GM12878 (cell line): ENCODE data around the gene FABP6.

Experiments
- DPF2 ChIP-seq: fragments of 450-650 bp; IDR thresholded peaks from 2 replicates; pipeline ENCODE4 v1.6.1; 2017; ENCODE audit warnings: mild to moderate bottlenecking
- ETV6 ChIP-seq, 2 experiments: fragments of 450-650 bp in 1 of 2; IDR thresholded peaks in 1 of 2; conservative IDR thresholded peaks in 1 of 2; 2 replicates each; pipeline ENCODE4 v1.6.1; 2014; ENCODE audit warnings: antibody characterized with exemption in 1 of 2, borderline replicate concordance in 1 of 2, low read depth in 1 of 2, mild to moderate bottlenecking in 1 of 2, moderate library complexity in 1 of 2
- JUND ChIP-seq: IDR thresholded peaks from 2 replicates; pipeline ENCODE4 v1.6.1; 2012; ENCODE audit warnings: low read depth, mild to moderate bottlenecking, low read length, improper control_type of control experiment, moderate library complexity
- NFYB ChIP-seq: IDR thresholded peaks from 2 replicates; pipeline ENCODE4 v1.6.1; 2011; ENCODE audit warnings: low read depth, mild to moderate bottlenecking, low read length, improper control_type of control experiment, moderate library complexity; ENCODE audit not compliant: insufficient read depth
- TF ChIP-seq, protein P1 (sequence below): fragments of 450-650 bp; IDR thresholded peaks from 2 replicates; pipeline ENCODE4 v1.6.1; 2014; ENCODE audit warnings: mild to moderate bottlenecking
- TF ChIP-seq, protein P2 (sequence below), 3 experiments: IDR thresholded peaks in 2 of 3; conservative IDR thresholded peaks in 1 of 3; 2 replicates each; pipeline ENCODE4 v1.5.1; 2011; ENCODE audit warnings: low read depth in 3 of 3, low read length in 3 of 3, mild to moderate bottlenecking in 3 of 3, control low read depth in 2 of 3, moderate library complexity in 2 of 3, inconsistent platforms in 1 of 3, mixed read lengths in 1 of 3; ENCODE audit not compliant: control insufficient read depth in 2 of 3, insufficient read depth in 1 of 3; ENCODE audit errors: extremely low read depth in 1 of 3
- TF ChIP-seq, protein P3 (sequence below): IDR thresholded peaks from 2 replicates; pipeline ENCODE4 v1.6.1; 2012; ENCODE audit warnings: mild to moderate bottlenecking, low read depth, low read length

DNA sequence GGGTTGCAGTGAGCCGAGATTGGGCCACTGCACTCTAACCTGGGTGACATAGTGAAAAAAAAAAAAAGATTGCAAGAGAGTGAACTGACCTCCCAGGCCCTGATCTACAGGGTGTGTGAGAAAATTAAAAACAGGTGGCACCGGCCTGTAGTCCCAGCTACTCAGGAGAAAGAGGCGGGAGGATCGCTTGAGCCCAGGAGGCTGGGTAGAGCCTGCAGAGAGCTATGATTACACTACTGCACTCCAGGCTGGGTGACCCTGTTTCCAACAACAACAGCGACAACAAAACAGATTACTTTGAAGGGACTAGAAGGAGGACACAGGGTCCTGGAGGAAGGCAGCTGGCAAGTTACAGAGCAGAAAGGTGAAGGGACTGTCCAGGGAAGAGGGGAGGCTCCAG, 42.2 kb upstream of the FABP6 start:
- TF ChIP-seq DPF2 (no peak), ETV6 (conservative IDR thresholded peaks at IDR 0.05 in 1 of 2, IDR thresholded peaks at IDR 0.05 in 1 of 2; ENCODE audit: borderline replicate concordance in 1 of 2, low read depth in 1 of 2) (no peak), JUND (no peak), NFYB (no peak)
- TF ChIP-seq, protein P1, sequence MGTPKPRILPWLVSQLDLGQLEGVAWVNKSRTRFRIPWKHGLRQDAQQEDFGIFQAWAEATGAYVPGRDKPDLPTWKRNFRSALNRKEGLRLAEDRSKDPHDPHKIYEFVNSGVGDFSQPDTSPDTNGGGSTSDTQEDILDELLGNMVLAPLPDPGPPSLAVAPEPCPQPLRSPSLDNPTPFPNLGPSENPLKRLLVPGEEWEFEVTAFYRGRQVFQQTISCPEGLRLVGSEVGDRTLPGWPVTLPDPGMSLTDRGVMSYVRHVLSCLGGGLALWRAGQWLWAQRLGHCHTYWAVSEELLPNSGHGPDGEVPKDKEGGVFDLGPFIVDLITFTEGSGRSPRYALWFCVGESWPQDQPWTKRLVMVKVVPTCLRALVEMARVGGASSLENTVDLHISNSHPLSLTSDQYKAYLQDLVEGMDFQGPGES = no peak
- TF ChIP-seq, protein P2, sequence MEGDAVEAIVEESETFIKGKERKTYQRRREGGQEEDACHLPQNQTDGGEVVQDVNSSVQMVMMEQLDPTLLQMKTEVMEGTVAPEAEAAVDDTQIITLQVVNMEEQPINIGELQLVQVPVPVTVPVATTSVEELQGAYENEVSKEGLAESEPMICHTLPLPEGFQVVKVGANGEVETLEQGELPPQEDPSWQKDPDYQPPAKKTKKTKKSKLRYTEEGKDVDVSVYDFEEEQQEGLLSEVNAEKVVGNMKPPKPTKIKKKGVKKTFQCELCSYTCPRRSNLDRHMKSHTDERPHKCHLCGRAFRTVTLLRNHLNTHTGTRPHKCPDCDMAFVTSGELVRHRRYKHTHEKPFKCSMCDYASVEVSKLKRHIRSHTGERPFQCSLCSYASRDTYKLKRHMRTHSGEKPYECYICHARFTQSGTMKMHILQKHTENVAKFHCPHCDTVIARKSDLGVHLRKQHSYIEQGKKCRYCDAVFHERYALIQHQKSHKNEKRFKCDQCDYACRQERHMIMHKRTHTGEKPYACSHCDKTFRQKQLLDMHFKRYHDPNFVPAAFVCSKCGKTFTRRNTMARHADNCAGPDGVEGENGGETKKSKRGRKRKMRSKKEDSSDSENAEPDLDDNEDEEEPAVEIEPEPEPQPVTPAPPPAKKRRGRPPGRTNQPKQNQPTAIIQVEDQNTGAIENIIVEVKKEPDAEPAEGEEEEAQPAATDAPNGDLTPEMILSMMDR (IDR thresholded peaks at IDR 0.05 in 2 of 3, conservative IDR thresholded peaks at IDR 0.05 in 1 of 3; ENCODE audit: control insufficient read depth in 2 of 3, extremely low read depth in 1 of 3, insufficient read depth in 1 of 3, low read depth in 3 of 3, low read length in 3 of 3) = no peak
- TF ChIP-seq, protein P3, sequence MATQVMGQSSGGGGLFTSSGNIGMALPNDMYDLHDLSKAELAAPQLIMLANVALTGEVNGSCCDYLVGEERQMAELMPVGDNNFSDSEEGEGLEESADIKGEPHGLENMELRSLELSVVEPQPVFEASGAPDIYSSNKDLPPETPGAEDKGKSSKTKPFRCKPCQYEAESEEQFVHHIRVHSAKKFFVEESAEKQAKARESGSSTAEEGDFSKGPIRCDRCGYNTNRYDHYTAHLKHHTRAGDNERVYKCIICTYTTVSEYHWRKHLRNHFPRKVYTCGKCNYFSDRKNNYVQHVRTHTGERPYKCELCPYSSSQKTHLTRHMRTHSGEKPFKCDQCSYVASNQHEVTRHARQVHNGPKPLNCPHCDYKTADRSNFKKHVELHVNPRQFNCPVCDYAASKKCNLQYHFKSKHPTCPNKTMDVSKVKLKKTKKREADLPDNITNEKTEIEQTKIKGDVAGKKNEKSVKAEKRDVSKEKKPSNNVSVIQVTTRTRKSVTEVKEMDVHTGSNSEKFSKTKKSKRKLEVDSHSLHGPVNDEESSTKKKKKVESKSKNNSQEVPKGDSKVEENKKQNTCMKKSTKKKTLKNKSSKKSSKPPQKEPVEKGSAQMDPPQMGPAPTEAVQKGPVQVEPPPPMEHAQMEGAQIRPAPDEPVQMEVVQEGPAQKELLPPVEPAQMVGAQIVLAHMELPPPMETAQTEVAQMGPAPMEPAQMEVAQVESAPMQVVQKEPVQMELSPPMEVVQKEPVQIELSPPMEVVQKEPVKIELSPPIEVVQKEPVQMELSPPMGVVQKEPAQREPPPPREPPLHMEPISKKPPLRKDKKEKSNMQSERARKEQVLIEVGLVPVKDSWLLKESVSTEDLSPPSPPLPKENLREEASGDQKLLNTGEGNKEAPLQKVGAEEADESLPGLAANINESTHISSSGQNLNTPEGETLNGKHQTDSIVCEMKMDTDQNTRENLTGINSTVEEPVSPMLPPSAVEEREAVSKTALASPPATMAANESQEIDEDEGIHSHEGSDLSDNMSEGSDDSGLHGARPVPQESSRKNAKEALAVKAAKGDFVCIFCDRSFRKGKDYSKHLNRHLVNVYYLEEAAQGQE = no peak
